ENCODE results near the gene ADAMTS10.

Gene ADAMTS10

GRCh38 chr19:8610041-8610935 lies at the start of gene ADAMTS10:
ADAMTS10 (minus strand) TSS chr19:8610715; CDS start chr19:8605710, 5,005 bp downstream.
- Histone ChIP-seq H3K9ac (ENCODE audit: low read depth, low read length) (peak within 1 kb of the TSS; percentile 56), H3K36me3 (ENCODE audit: insufficient read depth, low read length) (no peaks in the 10 kb centered on the region; the same call in 1 of the 2 replicates), H3K9me3 (ENCODE audit: control insufficient read depth, insufficient read depth, low read length) (no peaks in the 10 kb centered on the region), H3K4me1 (ENCODE audit: insufficient read depth, low read length) (peaks cover 11% of the 10 kb centered on the region; the same call in 1 of the 2 replicates)

- Histone ChIP-seq H3K36me3 (ENCODE audit: insufficient read depth, low read length) (no peaks in the 10 kb centered on the region), H3K9me3 (ENCODE audit: control insufficient read depth, insufficient read depth, low read length) (no peaks in the 10 kb centered on the region), H3K9ac (ENCODE audit: low read depth, low read length) (no peak overlapping the region), H3K4me1 (ENCODE audit: insufficient read depth, low read length) (no peaks in the 10 kb centered on the region)
Observed at GRCh38 chr19:8659905-8660304, 49.4 kb upstream of the ADAMTS10 start.

- Histone ChIP-seq H3K9me3 (ENCODE audit: control insufficient read depth, insufficient read depth, low read length) (no peaks in the 10 kb centered on the region), H3K36me3 (ENCODE audit: insufficient read depth, low read length) (no peaks in the 10 kb centered on the region), H3K9ac (ENCODE audit: low read depth, low read length) (no peak overlapping the region), H3K4me1 (ENCODE audit: insufficient read depth, low read length) (no peaks in the 10 kb centered on the region)
Observed at GRCh38 chr19:8657869-8658268, 47.4 kb upstream of the ADAMTS10 start.

GRCh38 chr19:8655340-8655709 lies 44.8 kb upstream of the ADAMTS10 start:
- Histone ChIP-seq H3K9ac (ENCODE audit: low read depth, low read length) (no peak overlapping the region), H3K4me1 (ENCODE audit: insufficient read depth, low read length) (no peaks in the 10 kb centered on the region), H3K9me3 (ENCODE audit: control insufficient read depth, insufficient read depth, low read length) (no peaks in the 10 kb centered on the region)

GRCh38 chr19:8654591-8655339 lies 44.2 kb upstream of the ADAMTS10 start:
- Histone ChIP-seq H3K4me1 (ENCODE audit: insufficient read depth, low read length) (no peaks in the 10 kb centered on the region), H3K9ac (ENCODE audit: low read depth, low read length) (no peak overlapping the region; the same call in 1 of the 2 replicates), H3K9me3 (ENCODE audit: control insufficient read depth, insufficient read depth, low read length) (no peaks in the 10 kb centered on the region), H3K36me3 (ENCODE audit: insufficient read depth, low read length) (no peaks in the 10 kb centered on the region)

More at GRCh38 chr19:8655340-8655709, 44.8 kb upstream of the ADAMTS10 start:
- no peaks in the 10 kb centered on the region for H3K36me3 ChIP-seq (ENCODE audit: insufficient read depth, low read length)

GRCh38 chr19:8648240-8648639 lies 37.7 kb upstream of the ADAMTS10 start:
- no peak overlapping the region for H3K9ac ChIP-seq (ENCODE audit: low read depth, low read length)
- no peaks in the 10 kb centered on the region for H3K36me3 ChIP-seq (ENCODE audit: insufficient read depth, low read length)

GRCh38 chr19:8643860-8644653 lies 33.5 kb upstream of the ADAMTS10 start:
- no peaks in the 10 kb centered on the region for H3K4me1 ChIP-seq (ENCODE audit: insufficient read depth, low read length)
- H3K9me3 ChIP-seq (ENCODE audit: control insufficient read depth, insufficient read depth, low read length) = 0 out of 2 replicates have a peak, but pooled peaks cover 5% of the 10 kb centered on the region
- no peak overlapping the region for H3K9ac ChIP-seq (ENCODE audit: low read depth, low read length)
- H3K36me3 ChIP-seq (ENCODE audit: insufficient read depth, low read length) = no peaks in the 10 kb centered on the region

More at GRCh38 chr19:8648240-8648639, 37.7 kb upstream of the ADAMTS10 start:
- no peaks in the 10 kb centered on the region for H3K9me3 ChIP-seq (ENCODE audit: control insufficient read depth, insufficient read depth, low read length)
- no peaks in the 10 kb centered on the region for H3K4me1 ChIP-seq (ENCODE audit: insufficient read depth, low read length)

- H3K9me3 ChIP-seq (ENCODE audit: control insufficient read depth, insufficient read depth, low read length) = 0 out of 2 replicates have a peak, but pooled peaks cover 5% of the 10 kb centered on the region
Observed at GRCh38 chr19:8642561-8642960, 32.0 kb upstream of the ADAMTS10 start.

GRCh38 chr19:8641908-8642547 lies 31.5 kb upstream of the ADAMTS10 start:
- Histone ChIP-seq H3K9me3 (ENCODE audit: control insufficient read depth, insufficient read depth, low read length) (0 out of 2 replicates have a peak, but pooled peaks cover 5% of the 10 kb centered on the region), H3K36me3 (ENCODE audit: insufficient read depth, low read length) (no peaks in the 10 kb centered on the region), H3K9ac (ENCODE audit: low read depth, low read length) (no peak overlapping the region), H3K4me1 (ENCODE audit: insufficient read depth, low read length) (no peaks in the 10 kb centered on the region)

More at GRCh38 chr19:8642561-8642960, 32.0 kb upstream of the ADAMTS10 start:
- H3K9ac ChIP-seq (ENCODE audit: low read depth, low read length) = no peak overlapping the region
- H3K4me1 ChIP-seq (ENCODE audit: insufficient read depth, low read length) = no peaks in the 10 kb centered on the region
- no peaks in the 10 kb centered on the region for H3K36me3 ChIP-seq (ENCODE audit: insufficient read depth, low read length)

- Histone ChIP-seq H3K9me3 (ENCODE audit: control insufficient read depth, insufficient read depth, low read length) (0 out of 2 replicates have a peak, but pooled peaks cover 5% of the 10 kb centered on the region), H3K36me3 (ENCODE audit: insufficient read depth, low read length) (no peaks in the 10 kb centered on the region), H3K4me1 (ENCODE audit: insufficient read depth, low read length) (no peaks in the 10 kb centered on the region), H3K9ac (ENCODE audit: low read depth, low read length) (no peak overlapping the region)
Observed at GRCh38 chr19:8641221-8641907, 30.8 kb upstream of the ADAMTS10 start.

GRCh38 chr19:8640402-8641004 lies 30.0 kb upstream of the ADAMTS10 start:
- Histone ChIP-seq H3K36me3 (ENCODE audit: insufficient read depth, low read length) (no peaks in the 10 kb centered on the region), H3K9me3 (ENCODE audit: control insufficient read depth, insufficient read depth, low read length) (0 out of 2 replicates have a peak, but pooled peaks cover 5% of the 10 kb centered on the region), H3K4me1 (ENCODE audit: insufficient read depth, low read length) (no peaks in the 10 kb centered on the region), H3K9ac (ENCODE audit: low read depth, low read length) (no peak overlapping the region)

GRCh38 chr19:8639821-8640401 lies 29.4 kb upstream of the ADAMTS10 start:
- no peaks in the 10 kb centered on the region for H3K36me3 ChIP-seq (ENCODE audit: insufficient read depth, low read length)
- H3K9me3 ChIP-seq (ENCODE audit: control insufficient read depth, insufficient read depth, low read length) = 0 out of 2 replicates have a peak, but pooled peaks cover 5% of the 10 kb centered on the region
- no peak overlapping the region for H3K9ac ChIP-seq (ENCODE audit: low read depth, low read length)
- H3K4me1 ChIP-seq (ENCODE audit: insufficient read depth, low read length) = no peaks in the 10 kb centered on the region
